ENCODE measurements around the gene COL4A6. TPM values are rescaled to one million over a fixed set of nuclear protein-coding genes. Genes with fewer than 3 reads are reported as not detected.

The COL4A6 gene
- total and polyA plus RNA-seq, 9 donors: 3.3 to 32.1 (median 11.7) TPM

- Histone ChIP-seq H3K36me3 (no peaks in the 10 kb centered on the region), H3K4me1 (ENCODE audit: insufficient read depth) (no peaks in the 10 kb centered on the region), H3K27me3 (no peaks in the 10 kb centered on the region), H3K9me3 (no peaks in the 10 kb centered on the region), H3K27ac (no peak overlapping the region), H3K4me3 (no peak overlapping the region)
- TF ChIP-seq CTCF (IDR thresholded peaks at IDR 0.05): no peak
- TF ChIP-seq POLR2A (IDR thresholded peaks at IDR 0.05): no peak
- TF ChIP-seq EP300 (IDR thresholded peaks at IDR 0.05): no peak
- WGBS, 3 donors: 17 to 51% (median 23%) methylated on average over 1 of the region's 1 CpG
- intact Hi-C loops (cut with DNase I): no loop called here
- DNase-seq: no peak
These were observed 96.3 kb downstream of the COL4A6 start for GRCh38 chrX:108341947-108342346.

- Histone ChIP-seq H3K9me3 (no peaks in the 10 kb centered on the region), H3K27me3 (no peaks in the 10 kb centered on the region), H3K27ac (no peak overlapping the region), H3K4me3 (no peak overlapping the region), H3K4me1 (ENCODE audit: insufficient read depth) (no peaks in the 10 kb centered on the region), H3K36me3 (no peaks in the 10 kb centered on the region)
- DNase-seq: no peak
- WGBS, 3 donors: 79 to 91% (median 91%) methylated on average over 1 of the region's 1 CpG
- intact Hi-C loops (cut with DNase I): no loop called here
- TF ChIP-seq EP300 (IDR thresholded peaks at IDR 0.05): no peak
- no peak for TF ChIP-seq CTCF (IDR thresholded peaks at IDR 0.05)
- TF ChIP-seq POLR2A (IDR thresholded peaks at IDR 0.05): no peak
These were observed 105.9 kb downstream of the COL4A6 start for GRCh38 chrX:108332281-108332680.

GRCh38 chrX:108331126-108331909, 106.9 kb downstream of the COL4A6 start:
- no peaks in the 10 kb centered on the region for H3K4me1 ChIP-seq (ENCODE audit: insufficient read depth)
- DNase-seq: no peak
- no peak overlapping the region for H3K4me3 ChIP-seq
- TF ChIP-seq POLR2A (IDR thresholded peaks at IDR 0.05): no peak
- TF ChIP-seq CTCF (IDR thresholded peaks at IDR 0.05): no peak
- no peak for TF ChIP-seq EP300 (IDR thresholded peaks at IDR 0.05)
- H3K27me3 ChIP-seq: no peaks in the 10 kb centered on the region
- no peaks in the 10 kb centered on the region for H3K36me3 ChIP-seq
- intact Hi-C loops (cut with DNase I): no loop called here
- no peaks in the 10 kb centered on the region for H3K9me3 ChIP-seq
- WGBS, 3 donors: 65 to 75% (median 65%) methylated on average over 7 of the region's 7 CpGs
- H3K27ac ChIP-seq: no peak overlapping the region

- DNase-seq: no peak
- WGBS, 3 donors: 58 to 61% (median 60%) methylated on average over 5 of the region's 5 CpGs
- H3K4me1 ChIP-seq (ENCODE audit: insufficient read depth): no peaks in the 10 kb centered on the region
These were observed 114.5 kb downstream of the COL4A6 start for GRCh38 chrX:108323751-108324150.

More at GRCh38 chrX:108323751-108324150, 114.5 kb downstream of the COL4A6 start:
- TF ChIP-seq EP300 (IDR thresholded peaks at IDR 0.05) (no peak), CTCF (IDR thresholded peaks at IDR 0.05) (no peak), POLR2A (IDR thresholded peaks at IDR 0.05) (no peak)
- Histone ChIP-seq H3K36me3 (no peaks in the 10 kb centered on the region), H3K4me3 (no peak overlapping the region), H3K27me3 (no peaks in the 10 kb centered on the region), H3K9me3 (no peaks in the 10 kb centered on the region), H3K27ac (no peak overlapping the region)
- intact Hi-C loops (cut with DNase I): no loop called here
